HepG2 (cell line): ENCODE measurements around the gene QKI. TPM values are rescaled to one million over a fixed set of nuclear protein-coding genes. Genes with fewer than 3 reads are reported as not detected.

Experiments
- EEA1 ChIP-seq: sonication (generic); formaldehyde crosslinking; IDR thresholded peaks from 2 replicates; pipeline ENCODE4 v1.5.1; 2020; ENCODE audit warnings: mild to moderate bottlenecking, missing genetic modification reagents, borderline replicate concordance
- HMG20A ChIP-seq: IDR thresholded peaks from 2 replicates; pipeline ENCODE4 v1.6.1; 2016; ENCODE audit warnings: borderline replicate concordance
- KAT7 ChIP-seq: IDR thresholded peaks from 2 replicates; pipeline ENCODE4 v1.6.1; 2018; ENCODE audit warnings: borderline replicate concordance, missing compliant biosample characterization
- KLF16 ChIP-seq, 2 experiments: sonication (generic) in 1 of 2; formaldehyde crosslinking in 1 of 2; IDR thresholded peaks; 2 replicates each; pipeline versions ENCODE4 v1.6.1 to v1.8.0; 2016 to 2023; ENCODE audit warnings: missing genetic modification reagents in 2 of 2, missing compliant biosample characterization in 1 of 2
- MTF1 ChIP-seq: sonication (generic); formaldehyde crosslinking; IDR thresholded peaks from 2 replicates; pipeline ENCODE4 v1.5.0; 2020; ENCODE audit warnings: missing genetic modification reagents
- NFYB ChIP-seq: sonication (generic); formaldehyde crosslinking; IDR thresholded peaks from 2 replicates; pipeline ENCODE4 v1.4.0; 2020; ENCODE audit warnings: missing genetic modification reagents
- PHB2 ChIP-seq: fragments of 450-650 bp; IDR thresholded peaks from 2 replicates; pipeline ENCODE4 v1.6.1; 2018; ENCODE audit not compliant: partially characterized antibody
- PTBP1 ChIP-seq: fragments of 200-400 bp; formaldehyde crosslinking; IDR thresholded peaks from 2 replicates; pipeline ENCODE4 v1.6.1; 2018; ENCODE audit warnings: low read length, low read depth; ENCODE audit not compliant: poor library complexity, severe bottlenecking
- RAD51 ChIP-seq: fragments of 450-650 bp; IDR thresholded peaks from 2 replicates; pipeline ENCODE4 v1.6.1; 2016; ENCODE audit warnings: borderline replicate concordance
- RFX3 ChIP-seq: IDR thresholded peaks from 2 replicates; pipeline ENCODE4 v1.6.1; 2016; ENCODE audit warnings: missing biosample characterization, missing genetic modification reagents
- SCMH1 ChIP-seq: sonication (generic); formaldehyde crosslinking; IDR thresholded peaks from 2 replicates; pipeline ENCODE4 v1.9.0; 2021; ENCODE audit warnings: missing genetic modification reagents, mild to moderate bottlenecking, borderline replicate concordance
- ZFP1 ChIP-seq: IDR thresholded peaks from 2 replicates; pipeline ENCODE4 v1.6.1; 2016
- ZFP36L1 ChIP-seq: sonication (generic); formaldehyde crosslinking; IDR thresholded peaks from 2 replicates; pipeline ENCODE4 v1.8.0; 2022; ENCODE audit warnings: mild to moderate bottlenecking, missing genetic modification reagents, moderate library complexity
- ZNF10 ChIP-seq: sonication (generic); formaldehyde crosslinking; IDR thresholded peaks from 2 replicates; pipeline ENCODE4 v1.4.0; 2020; ENCODE audit warnings: mild to moderate bottlenecking, low read depth, missing genetic modification reagents, borderline replicate concordance
- ZNF263 ChIP-seq: sonication (generic); formaldehyde crosslinking; IDR thresholded peaks from 2 replicates; pipeline ENCODE4 v1.4.0; 2020; ENCODE audit warnings: missing genetic modification reagents
- ZNF660 ChIP-seq: sonication (generic); formaldehyde crosslinking; IDR thresholded peaks from 2 replicates; pipeline ENCODE4 v1.5.1; 2020; ENCODE audit warnings: mild to moderate bottlenecking, low read depth, missing genetic modification reagents, borderline replicate concordance
- ZNF7 ChIP-seq: IDR thresholded peaks from 2 replicates; pipeline ENCODE4 v1.6.1; 2016; ENCODE audit warnings: missing biosample characterization, missing genetic modification reagents
- ZNF772 ChIP-seq: sonication (generic); formaldehyde crosslinking; IDR thresholded peaks from 2 replicates; pipeline ENCODE4 v1.5.0; 2020; ENCODE audit warnings: mild to moderate bottlenecking, missing genetic modification reagents
- polyA plus RNA-seq, 8 experiments: library from polyadenylated mRNA; depleted of rRNA in 3 of 8; stranded (reverse) in 7 of 8; unstranded in 1 of 8; fragments of >200 nt; fragmentation: Illumina TruSeq in 4 of 8; extraction: Trizol in 4 of 8; gene quantifications; 2 replicates each; pipeline versions ENCODE4 v1.2.1 to v1.2.3, GENCODE V29; 2011 to 2016; ENCODE audit warnings: low read depth in 4 of 8, missing spikeins in 1 of 8, mixed read lengths in 1 of 8; ENCODE audit not compliant: insufficient read depth in 1 of 8
- total RNA-seq, 5 experiments: library from RNA; depleted of rRNA; stranded (reverse); fragments of >200 nt; fragmentation: Illumina TruSeq; extraction: Trizol; gene quantifications; 2 replicates each; pipeline ENCODE4 v1.2.3, GENCODE V29; 2016; ENCODE audit warnings: low read depth in 1 of 5
- TF ChIP-seq, protein P1 (sequence below): sonication (generic); formaldehyde crosslinking; IDR thresholded peaks from 2 replicates; pipeline ENCODE4 v1.4.0; 2020; ENCODE audit warnings: missing genetic modification reagents, borderline replicate concordance
- TF ChIP-seq, protein P2 (sequence below): sonication (generic); formaldehyde crosslinking; IDR thresholded peaks from 2 replicates; pipeline ENCODE4 v1.4.0; 2020; ENCODE audit warnings: missing genetic modification reagents
- TF ChIP-seq, protein P3 (sequence below): sonication (generic); formaldehyde crosslinking; IDR thresholded peaks from 2 replicates; pipeline ENCODE4 v1.8.0; 2022; ENCODE audit warnings: mild to moderate bottlenecking, missing genetic modification reagents
- TF ChIP-seq, protein P4 (sequence below): IDR thresholded peaks from 2 replicates; pipeline ENCODE4 v1.6.1; 2016; ENCODE audit warnings: missing compliant biosample characterization, missing genetic modification reagents, borderline replicate concordance

Gene QKI
- total and polyA plus RNA-seq, 2 of the 13 experiments (the other 11 are each of a cell fraction or from before 2014, with no cell fraction given) = 136 to 137 TPM

DNA sequence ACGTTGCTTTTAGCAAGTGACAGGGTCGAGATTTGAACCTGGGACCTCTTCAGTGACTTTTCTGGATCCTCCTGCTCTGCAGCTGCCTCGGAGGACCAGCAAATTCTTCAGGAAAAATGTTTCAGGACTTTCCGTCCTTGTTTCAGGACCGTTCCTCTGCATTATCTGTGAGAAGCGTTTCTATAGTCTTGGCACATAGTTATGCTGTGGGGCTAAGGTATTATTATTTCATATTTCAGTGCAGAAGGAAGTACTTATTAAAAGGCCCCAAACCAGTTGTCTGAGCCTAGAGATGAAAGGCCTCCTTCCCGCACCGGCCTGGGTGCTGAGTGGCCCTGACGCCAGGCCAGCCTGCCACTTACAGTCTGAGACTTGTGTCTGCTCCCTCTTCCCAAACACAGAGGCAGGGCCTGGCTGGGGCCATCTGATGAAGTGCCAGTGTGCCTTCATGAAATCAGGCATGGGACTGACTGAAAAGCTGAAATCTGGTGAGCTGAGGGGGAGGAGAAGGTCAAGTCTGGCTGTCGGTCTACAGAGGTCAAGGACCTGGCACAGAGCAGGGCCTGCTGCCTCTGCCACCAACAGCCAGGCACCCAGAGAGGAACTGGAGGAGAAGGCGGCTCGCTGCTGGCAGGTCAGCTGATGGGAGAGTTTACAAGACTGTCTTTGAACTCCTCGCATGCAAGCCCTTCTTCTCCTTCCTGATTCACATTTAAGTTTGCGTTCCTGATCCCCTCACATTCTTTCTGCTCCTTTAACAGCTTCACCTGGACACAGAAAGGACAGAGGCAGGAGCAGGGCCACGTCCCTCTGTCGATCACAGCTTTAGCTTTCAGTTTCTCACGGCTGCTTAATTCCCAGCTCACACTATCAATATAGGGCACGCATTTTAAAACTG, 8.9 kb upstream of the QKI start (continued):
- TF ChIP-seq ZFP1 (CRISPR knock-in tag) (0 out of 2 replicates have a peak, but pooled peaks have one; percentile 42), KAT7 (CRISPR knock-in tag) (peak; percentile 75), SCMH1 (CRISPR knock-in tag) (no peak), PHB2 (no peak), MTF1 (CRISPR knock-in tag) (no peak), ZNF7 (CRISPR knock-in tag) (no peak), ZNF10 (CRISPR knock-in tag) (no peak), RAD51 (no peak), NFYB (CRISPR knock-in tag) (no peak), HMG20A (peak; percentile 78), PTBP1 (no peak), RFX3 (CRISPR knock-in tag) (0 out of 2 replicates have a peak, but pooled peaks have one; percentile 23), ZNF263 (CRISPR knock-in tag) (no peak), EEA1 (CRISPR knock-in tag) (no peak), ZNF660 (CRISPR knock-in tag) (no peak), ZFP36L1 (no peak), ZNF772 (CRISPR knock-in tag) (no peak; the same call in 1 of the 2 replicates), KLF16 (CRISPR knock-in tag; IDR thresholded peaks at IDR 0.05) (no peak)
- TF ChIP-seq, protein P1, sequence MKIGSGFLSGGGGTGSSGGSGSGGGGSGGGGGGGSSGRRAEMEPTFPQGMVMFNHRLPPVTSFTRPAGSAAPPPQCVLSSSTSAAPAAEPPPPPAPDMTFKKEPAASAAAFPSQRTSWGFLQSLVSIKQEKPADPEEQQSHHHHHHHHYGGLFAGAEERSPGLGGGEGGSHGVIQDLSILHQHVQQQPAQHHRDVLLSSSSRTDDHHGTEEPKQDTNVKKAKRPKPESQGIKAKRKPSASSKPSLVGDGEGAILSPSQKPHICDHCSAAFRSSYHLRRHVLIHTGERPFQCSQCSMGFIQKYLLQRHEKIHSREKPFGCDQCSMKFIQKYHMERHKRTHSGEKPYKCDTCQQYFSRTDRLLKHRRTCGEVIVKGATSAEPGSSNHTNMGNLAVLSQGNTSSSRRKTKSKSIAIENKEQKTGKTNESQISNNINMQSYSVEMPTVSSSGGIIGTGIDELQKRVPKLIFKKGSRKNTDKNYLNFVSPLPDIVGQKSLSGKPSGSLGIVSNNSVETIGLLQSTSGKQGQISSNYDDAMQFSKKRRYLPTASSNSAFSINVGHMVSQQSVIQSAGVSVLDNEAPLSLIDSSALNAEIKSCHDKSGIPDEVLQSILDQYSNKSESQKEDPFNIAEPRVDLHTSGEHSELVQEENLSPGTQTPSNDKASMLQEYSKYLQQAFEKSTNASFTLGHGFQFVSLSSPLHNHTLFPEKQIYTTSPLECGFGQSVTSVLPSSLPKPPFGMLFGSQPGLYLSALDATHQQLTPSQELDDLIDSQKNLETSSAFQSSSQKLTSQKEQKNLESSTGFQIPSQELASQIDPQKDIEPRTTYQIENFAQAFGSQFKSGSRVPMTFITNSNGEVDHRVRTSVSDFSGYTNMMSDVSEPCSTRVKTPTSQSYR (CRISPR knock-in tag) = peak; percentile 80
- TF ChIP-seq, protein P2, sequence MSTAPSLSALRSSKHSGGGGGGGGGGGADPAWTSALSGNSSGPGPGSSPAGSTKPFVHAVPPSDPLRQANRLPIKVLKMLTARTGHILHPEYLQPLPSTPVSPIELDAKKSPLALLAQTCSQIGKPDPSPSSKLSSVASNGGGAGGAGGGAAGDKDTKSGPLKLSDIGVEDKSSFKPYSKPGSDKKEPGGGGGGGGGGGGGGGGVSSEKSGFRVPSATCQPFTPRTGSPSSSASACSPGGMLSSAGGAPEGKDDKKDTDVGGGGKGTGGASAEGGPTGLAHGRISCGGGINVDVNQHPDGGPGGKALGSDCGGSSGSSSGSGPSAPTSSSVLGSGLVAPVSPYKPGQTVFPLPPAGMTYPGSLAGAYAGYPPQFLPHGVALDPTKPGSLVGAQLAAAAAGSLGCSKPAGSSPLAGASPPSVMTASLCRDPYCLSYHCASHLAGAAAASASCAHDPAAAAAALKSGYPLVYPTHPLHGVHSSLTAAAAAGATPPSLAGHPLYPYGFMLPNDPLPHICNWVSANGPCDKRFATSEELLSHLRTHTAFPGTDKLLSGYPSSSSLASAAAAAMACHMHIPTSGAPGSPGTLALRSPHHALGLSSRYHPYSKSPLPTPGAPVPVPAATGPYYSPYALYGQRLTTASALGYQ (CRISPR knock-in tag) = no peak
- TF ChIP-seq, protein P3, sequence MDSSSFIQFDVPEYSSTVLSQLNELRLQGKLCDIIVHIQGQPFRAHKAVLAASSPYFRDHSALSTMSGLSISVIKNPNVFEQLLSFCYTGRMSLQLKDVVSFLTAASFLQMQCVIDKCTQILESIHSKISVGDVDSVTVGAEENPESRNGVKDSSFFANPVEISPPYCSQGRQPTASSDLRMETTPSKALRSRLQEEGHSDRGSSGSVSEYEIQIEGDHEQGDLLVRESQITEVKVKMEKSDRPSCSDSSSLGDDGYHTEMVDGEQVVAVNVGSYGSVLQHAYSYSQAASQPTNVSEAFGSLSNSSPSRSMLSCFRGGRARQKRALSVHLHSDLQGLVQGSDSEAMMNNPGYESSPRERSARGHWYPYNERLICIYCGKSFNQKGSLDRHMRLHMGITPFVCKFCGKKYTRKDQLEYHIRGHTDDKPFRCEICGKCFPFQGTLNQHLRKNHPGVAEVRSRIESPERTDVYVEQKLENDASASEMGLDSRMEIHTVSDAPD (CRISPR knock-in tag) = peak; percentile 95
- TF ChIP-seq, protein P4, sequence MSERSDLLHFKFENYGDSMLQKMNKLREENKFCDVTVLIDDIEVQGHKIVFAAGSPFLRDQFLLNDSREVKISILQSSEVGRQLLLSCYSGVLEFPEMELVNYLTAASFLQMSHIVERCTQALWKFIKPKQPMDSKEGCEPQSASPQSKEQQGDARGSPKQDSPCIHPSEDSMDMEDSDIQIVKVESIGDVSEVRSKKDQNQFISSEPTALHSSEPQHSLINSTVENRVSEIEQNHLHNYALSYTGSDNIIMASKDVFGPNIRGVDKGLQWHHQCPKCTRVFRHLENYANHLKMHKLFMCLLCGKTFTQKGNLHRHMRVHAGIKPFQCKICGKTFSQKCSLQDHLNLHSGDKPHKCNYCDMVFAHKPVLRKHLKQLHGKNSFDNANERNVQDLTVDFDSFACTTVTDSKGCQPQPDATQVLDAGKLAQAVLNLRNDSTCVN (CRISPR knock-in tag) = 0 out of 2 replicates have a peak, but pooled peaks have one; percentile 58
